Choroid plexus epithelial cell (primary cell): ENCODE results near the gene RARA.
"Not testable (repeated sequence)": the region's sequence is repeated elsewhere in the genome, so short reads cannot be mapped to it uniquely, and the experiment has no call there.

Source experiments
- DNase-seq: peaks from one replicate; pipeline ENCODE4 v3.0.0-alpha.2; 2010; ENCODE audit warnings: low read depth
- H3K4me3 ChIP-seq: 2 replicates; pipeline ENCODE4 v1.5.1; 2011; ENCODE audit warnings: low read depth, mild to moderate bottlenecking, control low read depth, low read length, moderate library complexity
- CTCF ChIP-seq: conservative IDR thresholded peaks from 2 replicates; pipeline ENCODE4 v1.5.1; 2011; ENCODE audit warnings: low read depth, mild to moderate bottlenecking, control low read depth, inconsistent platforms, low read length, moderate library complexity

RARA gene

GRCh38 chr17:40372031-40372430 is 63.1 kb downstream of the RARA start:
- DNase-seq, result no peak
- H3K4me3 ChIP-seq, result no peak overlapping the region
- no peak for TF ChIP-seq CTCF

GRCh38 chr17:40372644-40373043 is 63.7 kb downstream of the RARA start:
- not testable (repeated sequence) for H3K4me3 ChIP-seq, DNase-seq

DNA sequence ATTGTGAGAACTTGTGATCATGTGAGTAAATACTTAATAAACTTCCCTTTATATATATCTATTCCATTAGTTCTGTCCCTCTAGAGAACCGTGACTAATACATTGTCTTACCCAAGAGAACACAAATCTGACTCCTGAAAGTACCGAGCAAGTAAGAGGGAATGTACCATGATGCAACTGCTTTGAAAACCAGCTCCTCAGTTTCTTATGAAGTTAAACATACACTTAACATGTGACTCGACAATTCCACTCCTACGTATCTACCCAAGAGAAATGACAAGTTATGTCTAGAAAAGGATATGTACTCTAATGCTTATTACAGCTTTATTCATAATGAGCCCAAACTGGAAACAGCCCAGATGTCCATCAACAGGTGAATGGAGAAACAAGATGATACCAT is 64.3 kb downstream of the RARA start:
- DNase-seq, result peak; percentile 89
- TF ChIP-seq CTCF, result no peak
- H3K4me3 ChIP-seq, result no peak overlapping the region

- TF ChIP-seq CTCF, result no peak
- DNase-seq, result no peak
- H3K4me3 ChIP-seq, result no peak overlapping the region
Observed at GRCh38 chr17:40373999-40374398, 65.0 kb downstream of the RARA start.

GRCh38 chr17:40374821-40375498 is 66.0 kb downstream of the RARA start:
- H3K4me3 ChIP-seq, result no peak overlapping the region
- TF ChIP-seq CTCF, result no peak

DNA sequence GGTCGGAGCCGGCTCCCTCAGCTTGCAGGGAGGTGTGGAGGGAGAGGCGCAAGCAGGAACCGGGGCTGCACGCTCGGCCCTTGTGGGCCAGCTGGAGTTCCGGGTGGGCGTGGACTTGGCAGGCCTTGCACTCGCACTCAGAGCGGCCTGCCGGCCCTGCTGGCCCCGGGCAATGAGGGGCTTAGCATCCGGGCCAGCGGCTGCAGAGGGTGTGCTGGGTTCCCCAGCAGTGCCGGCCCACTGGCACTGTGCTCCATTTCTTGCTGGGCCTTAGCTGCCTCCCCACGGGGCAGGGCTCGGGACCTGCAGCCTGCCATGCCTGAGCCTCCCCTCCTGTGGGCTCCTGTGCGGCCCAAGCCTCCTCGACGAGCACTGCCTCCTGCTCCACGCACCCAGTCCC is 66.8 kb downstream of the RARA start:
- DNase-seq, result not testable (repeated sequence)

More at GRCh38 chr17:40374821-40375498, 66.0 kb downstream of the RARA start:
- no peak for DNase-seq

GRCh38 chr17:40376541-40376940 is 67.6 kb downstream of the RARA start:
- H3K4me3 ChIP-seq, DNase-seq: not testable (repeated sequence)

More for the DNA sequence above, 66.8 kb downstream of the RARA start:
- H3K4me3 ChIP-seq, result not testable (repeated sequence)

DNA sequence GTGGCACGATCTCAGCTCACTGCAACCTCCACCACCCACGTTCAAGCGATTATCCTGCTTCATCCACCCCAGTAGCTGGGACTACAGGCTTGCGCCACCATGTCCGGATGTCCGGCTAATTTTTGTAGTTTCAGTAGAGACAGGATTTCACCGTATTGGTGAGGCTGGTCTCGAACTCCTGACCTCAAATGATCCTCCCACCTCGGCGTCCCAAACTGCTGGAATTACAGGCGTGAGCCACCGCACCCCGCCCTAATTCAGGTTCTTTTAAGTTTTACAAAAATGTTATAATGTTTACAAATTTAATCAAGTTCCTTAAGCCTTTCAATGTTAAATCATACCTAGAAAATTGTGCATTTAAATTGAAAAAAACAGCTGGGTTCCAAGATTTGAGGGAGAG is 68.9 kb downstream of the RARA start:
- H3K4me3 ChIP-seq, result no peak overlapping the region
- no peak for DNase-seq
- no peak for TF ChIP-seq CTCF

DNA sequence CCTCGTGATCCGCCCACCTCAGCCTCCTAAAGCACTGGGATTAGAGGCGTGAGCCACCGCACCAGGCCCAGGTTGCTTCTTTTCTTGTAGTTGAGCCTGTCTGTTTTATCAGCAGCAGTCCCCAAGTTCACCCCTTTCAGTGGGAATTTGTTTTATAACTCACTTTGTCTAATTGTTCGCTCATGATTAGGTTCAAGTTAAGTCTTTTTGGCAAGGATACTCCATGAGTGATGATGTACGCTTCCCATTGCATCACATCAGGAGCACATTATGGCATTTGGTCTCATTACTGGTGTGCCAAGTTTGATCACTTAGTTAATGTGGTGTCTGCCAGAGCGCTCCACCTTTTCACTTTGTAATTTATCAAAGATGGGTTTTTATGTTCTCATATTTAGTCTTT is 70.0 kb downstream of the RARA start:
- no peak for TF ChIP-seq CTCF
- no peak overlapping the region for H3K4me3 ChIP-seq
- DNase-seq, result no peak
